Lung (tissue), 12 donors: ENCODE measurements around the gene TPM4. TPM values are rescaled to one million over a fixed set of nuclear protein-coding genes. Genes with fewer than 3 reads are reported as not detected.
"Not testable (repeated sequence)": the region's sequence is repeated elsewhere in the genome, so short reads cannot be mapped to it uniquely, and the experiment has no call there.

ENCODE experiments used
- ATAC-seq: fragments of 200-7000 bp; cut with Tn5 transposase; one replicate; pipeline ENCODE4 v1.9.1; 2020; ENCODE audit warnings: moderate number of reproducible peaks; ENCODE audit not compliant: insufficient read depth, low FRiP score
- DNase-seq, 3 donors: peaks; one replicate each; pipeline ENCODE4 v3.0.0-alpha.2; 2013 to 2017
- H3K27ac ChIP-seq, 2 donors: one replicate each; pipeline ENCODE4 v1.5.1; 2013; ENCODE audit warnings: mild to moderate bottlenecking in 2 of 2, moderate library complexity in 2 of 2, control low read depth in 1 of 2, inconsistent platforms in 1 of 2, low read depth in 1 of 2, low read length in 1 of 2
- H3K27me3 ChIP-seq, 3 donors: one replicate each; pipeline ENCODE4 v1.5.1; 2013; ENCODE audit warnings: low read length in 2 of 3; ENCODE audit not compliant: control insufficient read depth in 3 of 3, insufficient read depth in 3 of 3
- H3K36me3 ChIP-seq, 4 donors: one replicate each; pipeline ENCODE4 v1.5.1; 2013; ENCODE audit warnings: low read length in 4 of 4, mild to moderate bottlenecking in 1 of 4, moderate library complexity in 1 of 4; ENCODE audit not compliant: control insufficient read depth in 4 of 4, insufficient read depth in 4 of 4
- H3K4me1 ChIP-seq, 5 donors: one replicate each; pipeline ENCODE4 v1.5.1; 2013; ENCODE audit warnings: low read length in 5 of 5, mild to moderate bottlenecking in 2 of 5, moderate library complexity in 1 of 5; ENCODE audit not compliant: control insufficient read depth in 5 of 5, insufficient read depth in 5 of 5
- H3K4me3 ChIP-seq: one replicate; pipeline ENCODE4 v1.5.1; 2013; ENCODE audit warnings: mild to moderate bottlenecking, control low read depth, moderate library complexity
- H3K9ac ChIP-seq, 2 donors: one replicate each; pipeline ENCODE4 v1.5.1; 2013; ENCODE audit warnings: low read length in 2 of 2, control low read depth in 1 of 2; ENCODE audit not compliant: insufficient read depth in 1 of 2
- H3K9me3 ChIP-seq, 4 donors: one replicate each; pipeline ENCODE4 v1.5.1; 2013; ENCODE audit warnings: low read length in 3 of 4, mild to moderate bottlenecking in 1 of 4, moderate library complexity in 1 of 4; ENCODE audit not compliant: control insufficient read depth in 4 of 4, insufficient read depth in 3 of 4
- WGBS, 2 donors: extraction: QIAGEN DNeasy Blood & Tissue Kit; methylation state at CpG; one replicate each; pipeline ENCODE4 v1.1.7; 2013; 5-methylcytosine and 5-hydroxymethylcytosine counted together
- polyA plus RNA-seq, 2 donors: library from polyadenylated mRNA; stranded (reverse); fragments of 200-250 nt; gene quantifications; one replicate each; pipeline ENCODE4 v1.2.1, GENCODE V29; 2013
- total RNA-seq, 2 donors: library from RNA; depleted of rRNA in 1 of 2; stranded (reverse); fragments of >200 nt in 1 of 2; gene quantifications; one replicate each; pipeline ENCODE4 v1.2.1, GENCODE V29; 2014 to 2021
- TF ChIP-seq, protein P1 (sequence below): IDR thresholded peaks from 2 replicates; pipeline ENCODE4 v1.5.1; 2012; ENCODE audit warnings: mild to moderate bottlenecking; ENCODE audit errors: control extremely low read depth, extremely low read depth
- donor health status: control.
- donor health status: control.
- donor health status: Bipolar disorder and iron deficiency.
- donor health status: healthy.
- donor health status: DM: yes; HTN: yes; CAD: no.

The TPM4 gene
- total and polyA plus RNA-seq, 4 donors, result 274 to 438 (median 383) TPM

DNA sequence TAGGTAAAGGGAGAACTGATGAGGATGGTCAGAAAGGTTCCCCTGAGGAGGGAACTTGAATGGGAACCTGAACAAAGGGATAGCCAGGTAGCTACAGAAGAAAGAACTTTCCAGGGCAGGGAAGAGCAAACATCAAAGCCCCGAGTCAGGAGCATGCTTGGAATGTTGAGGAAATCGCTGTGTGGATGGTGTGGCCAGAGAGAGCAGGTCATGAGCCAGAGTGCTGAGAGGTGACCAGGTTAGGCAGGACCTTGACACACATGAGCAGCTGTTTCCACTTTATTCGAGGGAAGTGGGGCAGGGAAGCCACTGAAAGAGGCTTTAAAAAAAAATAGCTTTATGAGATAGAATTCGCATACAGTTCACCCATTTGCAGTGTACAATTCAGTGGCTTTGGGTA is 39.8 kb downstream of the TPM4 start:
- Histone ChIP-seq H3K27ac (no peak overlapping the region), H3K9me3 (no peaks in the 10 kb centered on the region), H3K36me3 (peaks cover 6 to 33% (median 10%) of the 10 kb centered on the region in 4 donors), H3K4me3 (no peak overlapping the region), H3K9ac (no peak overlapping the region), H3K4me1 (peaks cover 0 to 19% (median 6%) of the 10 kb centered on the region in 5 donors), H3K27me3 (no peaks in the 10 kb centered on the region)
- TF ChIP-seq, protein P1, sequence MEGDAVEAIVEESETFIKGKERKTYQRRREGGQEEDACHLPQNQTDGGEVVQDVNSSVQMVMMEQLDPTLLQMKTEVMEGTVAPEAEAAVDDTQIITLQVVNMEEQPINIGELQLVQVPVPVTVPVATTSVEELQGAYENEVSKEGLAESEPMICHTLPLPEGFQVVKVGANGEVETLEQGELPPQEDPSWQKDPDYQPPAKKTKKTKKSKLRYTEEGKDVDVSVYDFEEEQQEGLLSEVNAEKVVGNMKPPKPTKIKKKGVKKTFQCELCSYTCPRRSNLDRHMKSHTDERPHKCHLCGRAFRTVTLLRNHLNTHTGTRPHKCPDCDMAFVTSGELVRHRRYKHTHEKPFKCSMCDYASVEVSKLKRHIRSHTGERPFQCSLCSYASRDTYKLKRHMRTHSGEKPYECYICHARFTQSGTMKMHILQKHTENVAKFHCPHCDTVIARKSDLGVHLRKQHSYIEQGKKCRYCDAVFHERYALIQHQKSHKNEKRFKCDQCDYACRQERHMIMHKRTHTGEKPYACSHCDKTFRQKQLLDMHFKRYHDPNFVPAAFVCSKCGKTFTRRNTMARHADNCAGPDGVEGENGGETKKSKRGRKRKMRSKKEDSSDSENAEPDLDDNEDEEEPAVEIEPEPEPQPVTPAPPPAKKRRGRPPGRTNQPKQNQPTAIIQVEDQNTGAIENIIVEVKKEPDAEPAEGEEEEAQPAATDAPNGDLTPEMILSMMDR, result no peak
- WGBS, 2 donors, result 62 to 63% methylated on average over 4 of the region's 4 CpGs
- ATAC-seq (no peak), DNase-seq (no peak)

DNA sequence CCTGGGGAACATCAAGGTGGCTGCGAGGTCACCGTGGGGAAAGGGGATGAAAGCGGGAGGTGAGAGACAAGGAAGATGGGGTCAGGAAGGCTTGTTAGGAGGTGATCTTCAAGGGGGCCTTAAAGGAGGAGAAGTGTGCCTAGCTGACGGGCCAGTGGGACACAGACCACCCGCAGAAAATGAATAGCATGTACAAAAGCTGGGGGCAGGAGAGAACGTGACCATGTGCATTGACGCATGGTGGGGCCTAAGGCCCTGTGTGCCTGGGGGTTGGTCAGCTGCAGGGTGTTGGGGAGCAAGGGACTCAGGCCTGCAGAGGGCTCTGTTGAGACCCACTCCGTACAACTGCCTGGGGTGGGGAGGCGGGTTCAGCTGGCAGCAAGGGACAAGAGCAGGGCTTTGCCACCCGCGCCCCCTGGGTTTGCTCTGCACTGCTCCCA is 41.3 kb downstream of the TPM4 start:
- Histone ChIP-seq H3K27ac (peak overlapping the region in 1 of 2 donors; percentile 63), H3K9me3 (no peaks in the 10 kb centered on the region), H3K27me3 (no peaks in the 10 kb centered on the region), H3K4me3 (no peak overlapping the region), H3K9ac (no peak overlapping the region), H3K4me1 (peaks cover 0 to 13% (median 3%) of the 10 kb centered on the region in 5 donors), H3K36me3 (peaks cover 12 to 48% (median 14%) of the 10 kb centered on the region in 4 donors)
- TF ChIP-seq, protein P1, result no peak
- DNase-seq (no peak), ATAC-seq (no peak)
- 61 to 86% methylated on average over 11 of the region's 11 CpGs for WGBS, 2 donors

DNA sequence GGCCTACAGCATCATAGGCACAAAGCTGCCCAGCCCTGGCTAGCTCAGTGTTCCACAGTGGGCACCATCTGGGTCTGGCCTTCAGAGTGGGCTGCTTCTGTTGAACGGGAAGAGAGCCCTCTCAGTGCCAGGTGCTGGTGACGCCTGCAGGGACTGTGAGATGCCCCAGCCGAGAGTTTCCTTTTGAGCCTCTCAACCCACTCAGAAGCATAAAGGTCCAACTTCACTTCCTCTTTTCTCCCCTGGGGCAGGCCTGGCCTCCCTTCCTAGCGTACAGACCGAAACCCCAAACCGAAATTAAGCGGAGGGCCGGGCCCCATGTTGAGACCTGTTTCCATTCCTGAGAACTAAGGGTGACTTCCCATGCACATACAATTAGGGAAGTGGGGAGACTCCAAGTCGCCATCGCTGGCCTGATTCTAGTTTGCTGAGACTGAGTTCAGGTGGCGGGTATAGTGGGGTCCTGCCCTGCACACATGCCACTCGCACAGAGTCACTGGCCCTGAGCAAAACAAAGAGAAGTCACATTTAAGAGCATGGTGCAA is 42.3 kb downstream of the TPM4 start:
- peaks cover 14 to 52% (median 16%) of the 10 kb centered on the region in 4 donors for H3K36me3 ChIP-seq

DNA sequence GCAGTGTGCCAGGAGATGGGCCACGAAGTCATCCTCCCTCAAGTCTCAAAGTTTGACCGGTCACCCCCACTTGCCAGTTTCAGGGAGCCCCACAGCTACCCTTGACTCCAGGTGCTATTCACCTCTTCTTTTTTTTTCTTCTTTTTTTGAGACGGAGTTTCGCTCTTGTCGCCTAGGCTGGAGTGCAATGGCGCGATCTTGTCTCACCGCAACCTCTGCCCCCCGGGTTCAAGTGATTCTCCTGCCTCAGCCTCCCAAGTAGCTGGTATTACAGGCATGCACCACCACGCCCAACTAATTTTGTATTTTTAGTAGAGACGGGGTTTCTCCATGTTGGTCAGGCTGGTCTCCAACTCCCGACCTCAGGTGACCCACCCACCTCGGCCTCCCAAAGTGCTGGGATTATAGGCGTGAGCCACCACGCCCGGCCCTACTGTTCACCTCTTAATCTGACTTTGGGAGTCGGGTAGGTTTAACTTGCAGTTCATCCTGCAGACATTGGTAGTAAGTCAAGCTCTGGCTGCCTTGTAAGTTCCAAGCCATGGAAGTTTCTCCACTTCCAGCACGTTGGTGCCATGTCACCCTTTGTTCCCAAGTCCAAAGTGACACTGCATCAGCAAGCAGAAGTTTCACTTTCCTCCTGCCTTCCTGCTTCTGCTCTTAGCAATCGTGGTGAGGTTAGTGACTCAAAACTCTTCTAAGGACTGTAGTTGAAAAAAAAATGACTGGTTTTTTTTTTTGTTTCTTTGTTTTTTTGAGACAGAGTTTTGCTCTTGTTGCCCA is 43.0 kb downstream of the TPM4 start:
- DNase-seq, H3K9ac ChIP-seq, H3K9me3 ChIP-seq, H3K27me3 ChIP-seq, H3K4me1 ChIP-seq, ATAC-seq, H3K4me3 ChIP-seq: not testable (repeated sequence)
- H3K27ac ChIP-seq, result peak overlapping the region in 1 of 2 donors; percentile 27
- peaks cover 15 to 56% (median 18%) of the 10 kb centered on the region in 4 donors for H3K36me3 ChIP-seq
- WGBS, 2 donors, result 76 to 83% methylated on average over 19 of the region's 19 CpGs

More for the DNA sequence above, 42.3 kb downstream of the TPM4 start:
- H3K9ac ChIP-seq, result no peak overlapping the region
- H3K9me3 ChIP-seq, result no peaks in the 10 kb centered on the region
- peaks cover 0 to 9% (median 0%) of the 10 kb centered on the region in 5 donors for H3K4me1 ChIP-seq
- peak overlapping the region in 1 of 2 donors; percentile 78 for H3K27ac ChIP-seq
- 41 to 74% methylated on average over 12 of the region's 12 CpGs for WGBS, 2 donors
- ATAC-seq (peak; percentile 31), DNase-seq (no peak)
- TF ChIP-seq, protein P1, result no peak
- no peaks in the 10 kb centered on the region for H3K27me3 ChIP-seq
- H3K4me3 ChIP-seq, result no peak overlapping the region
